Effector CD8-positive, alpha-beta T cell (primary cell): ENCODE data around the gene TMEM131.
"Not testable (repeated sequence)": the region's sequence is repeated elsewhere in the genome, so short reads cannot be mapped to it uniquely, and the experiment has no call there.

Source experiments
- DNase-seq: peaks from one replicate; lab custom pipeline; 2025; lab: John Stamatoyannopoulos, UW

TMEM131 gene

GRCh38 chr2:97911206-97911921, 84.4 kb downstream of the TMEM131 start:
- DNase-seq = no peak

GRCh38 chr2:97910403-97911205, 85.1 kb downstream of the TMEM131 start:
- DNase-seq = no peak

GRCh38 chr2:97908208-97908676, 87.5 kb downstream of the TMEM131 start:
- no peak for DNase-seq

GRCh38 chr2:97907369-97908100, 88.2 kb downstream of the TMEM131 start:
- no peak for DNase-seq

DNA sequence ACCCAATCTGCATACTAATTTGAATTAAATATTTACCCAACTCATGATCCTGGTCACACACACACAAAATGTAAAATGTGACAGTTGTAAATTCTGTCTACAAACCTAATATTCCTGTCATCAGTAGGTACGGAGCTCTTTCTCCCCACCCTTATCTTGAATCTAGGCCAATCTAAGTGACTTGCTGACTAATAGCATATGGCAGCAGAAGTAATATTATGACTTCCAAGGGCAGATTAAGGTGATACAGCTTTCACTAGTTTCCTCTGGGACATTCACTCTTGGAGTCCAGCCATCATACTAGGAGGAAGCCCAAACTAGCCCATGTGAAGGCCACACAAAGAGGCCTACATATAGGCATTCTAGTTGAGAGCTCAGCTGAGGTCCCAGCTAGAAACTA, 89.4 kb downstream of the TMEM131 start:
- DNase-seq = no peak

- DNase-seq = no peak
Measured at GRCh38 chr2:97905294-97905693, 90.5 kb downstream of the TMEM131 start.

- no peak for DNase-seq
Measured at GRCh38 chr2:97901862-97902261, 93.9 kb downstream of the TMEM131 start.

DNA sequence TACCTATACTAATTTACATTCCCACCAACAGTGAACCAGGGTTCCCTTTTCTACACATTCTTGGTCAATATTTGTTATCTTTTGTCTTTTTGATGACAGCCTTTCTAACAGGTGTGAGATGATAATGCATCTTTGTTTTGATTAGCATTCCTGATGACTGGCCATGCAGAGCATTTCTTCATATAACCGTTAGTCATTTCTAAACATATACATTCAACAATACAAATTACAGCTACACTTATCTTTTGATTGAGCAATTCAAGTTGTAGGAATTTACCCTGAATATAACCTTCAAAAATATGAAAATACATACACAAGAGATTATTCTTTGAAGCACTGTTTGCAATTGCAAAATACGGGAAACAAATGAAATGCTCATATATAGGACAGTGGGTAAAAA, 94.9 kb downstream of the TMEM131 start:
- no peak for DNase-seq

GRCh38 chr2:97893042-97893441, 102.7 kb downstream of the TMEM131 start:
- DNase-seq = not testable (repeated sequence)

GRCh38 chr2:97891611-97892010, 104.1 kb downstream of the TMEM131 start:
- DNase-seq = no peak

GRCh38 chr2:97889156-97889555, 106.6 kb downstream of the TMEM131 start:
- no peak for DNase-seq

DNA sequence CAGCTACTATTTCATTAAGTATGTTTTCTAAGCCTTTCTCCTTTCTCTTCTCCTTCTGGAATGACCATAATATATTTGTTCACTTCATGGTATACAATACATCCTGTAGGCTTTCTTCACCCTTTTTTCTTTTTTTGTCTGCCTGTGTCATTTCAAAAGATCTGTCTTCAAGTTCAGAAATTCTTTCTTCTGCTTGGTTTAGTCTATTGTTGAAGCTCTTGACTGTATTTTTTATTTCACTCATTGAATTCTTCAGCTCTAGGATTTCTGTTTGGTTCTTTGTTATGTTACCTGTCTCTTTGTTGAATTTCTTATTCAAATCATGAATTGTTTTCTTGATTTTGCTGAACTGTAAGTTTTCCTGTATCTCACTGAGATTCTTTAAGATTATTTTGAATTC, 109.9 kb downstream of the TMEM131 start:
- DNase-seq = no peak

- no peak for DNase-seq
Measured at GRCh38 chr2:97880334-97880733, 115.4 kb downstream of the TMEM131 start.

- no peak for DNase-seq
Measured at GRCh38 chr2:97878865-97879264, 116.9 kb downstream of the TMEM131 start.

- not testable (repeated sequence) for DNase-seq
Measured at GRCh38 chr2:97878317-97878716, 117.4 kb downstream of the TMEM131 start.

GRCh38 chr2:97871096-97871780, 124.5 kb downstream of the TMEM131 start:
- no peak for DNase-seq

DNA sequence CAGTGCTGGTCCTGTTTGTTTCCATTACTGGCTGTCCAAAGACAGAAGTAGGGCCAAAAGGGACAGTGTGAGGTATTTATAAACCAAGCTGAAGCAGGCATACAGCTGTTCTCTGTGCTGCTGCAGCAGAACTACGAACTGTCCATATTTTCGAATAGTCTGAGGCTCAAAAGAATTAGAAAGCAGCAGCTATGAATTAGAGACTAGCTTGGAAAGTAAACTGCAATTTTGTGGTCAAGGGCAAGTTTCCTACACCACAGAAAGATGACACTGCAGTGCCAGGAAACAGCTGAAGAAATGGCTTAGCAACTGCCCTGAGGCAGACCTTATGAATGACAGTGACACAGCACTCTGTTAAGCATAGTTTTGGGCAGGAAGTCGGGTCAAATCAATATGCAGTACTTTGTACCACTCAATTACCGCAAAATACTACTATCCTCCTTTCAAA, 125.3 kb downstream of the TMEM131 start:
- no peak for DNase-seq

GRCh38 chr2:97869722-97870346, 125.9 kb downstream of the TMEM131 start:
- no peak for DNase-seq

- no peak for DNase-seq
Measured at GRCh38 chr2:97868986-97869721, 126.6 kb downstream of the TMEM131 start.

DNA sequence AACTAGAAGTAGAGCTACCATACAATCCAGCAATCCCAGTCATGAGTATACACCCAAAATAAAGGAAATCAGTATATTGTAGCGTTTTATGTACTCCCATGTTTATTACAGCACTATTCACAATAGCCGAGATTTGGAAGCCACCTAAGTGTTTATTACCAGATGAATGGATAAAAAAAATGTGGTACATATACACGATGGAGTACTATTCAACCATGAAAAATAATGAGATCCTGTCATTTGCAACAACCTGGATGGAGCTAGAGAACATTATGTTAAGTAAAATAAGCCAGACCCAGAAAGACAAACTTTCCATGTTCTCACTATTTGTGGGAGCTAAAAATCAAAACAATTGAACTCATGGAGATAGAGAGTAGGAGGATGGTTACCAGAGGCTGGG, 131.9 kb downstream of the TMEM131 start:
- DNase-seq = no peak

- no peak for DNase-seq
Measured at GRCh38 chr2:97861177-97861576, 134.6 kb downstream of the TMEM131 start.
